PC-9 (cell line): Measurements from ENCODE around the gene MINDY1. TPM values are rescaled to one million over a fixed set of nuclear protein-coding genes. Genes with fewer than 3 reads are reported as not detected.

ENCODE experiments used
- BruUV-seq: library from RNA; stranded (reverse); fragments of 400-500 nt; replicated peaks from 2 replicates; lab custom pipeline; 2021; lab: Mats Ljungman, UMichigan
- CTCF ChIA-PET: fragments of 300-600 bp; sonication (Branson Sonifier 250); formaldehyde crosslinking; loops from one replicate; lab custom pipeline; 2022; ENCODE audit warnings: antibody characterized with exemption; lab: Charles Lee
- POLR2A ChIA-PET: fragments of 300-600 bp; sonication (Branson Sonifier 250); formaldehyde crosslinking; loops from one replicate; lab custom pipeline; 2022; ENCODE audit warnings: antibody characterized with exemption; ENCODE audit not compliant: unreplicated experiment; lab: Charles Lee
- DNase-seq, 2 experiments: peaks; one replicate each; pipeline versions ENCODE4 v3.0.0 to v3.0.0-alpha.2; 2015 to 2022; ENCODE audit warnings: mixed read lengths in 1 of 2
- H2AFZ ChIP-seq: fragments of 200-600 bp; sonication (generic); 2 replicates; pipeline ENCODE4 v1.8.1; 2017; ENCODE audit warnings: antibody characterized with exemption
- H3F3A ChIP-seq: fragments of 200-600 bp; sonication (generic); 2 replicates; pipeline ENCODE4 v1.8.1; 2017; ENCODE audit warnings: antibody characterized with exemption, mild to moderate bottlenecking, low read depth; ENCODE audit not compliant: insufficient read depth
- H3K27ac ChIP-seq: fragments of 200-600 bp; sonication (generic); 2 replicates; pipeline ENCODE4 v1.6.1; 2016; ENCODE audit warnings: mixed run types
- H3K27me3 ChIP-seq: fragments of 200-600 bp; sonication (generic); 2 replicates; pipeline ENCODE4 v1.6.1; 2016; ENCODE audit warnings: low read depth, mixed run types; ENCODE audit not compliant: insufficient read depth
- H3K36me3 ChIP-seq: fragments of 200-600 bp; sonication (generic); 2 replicates; pipeline ENCODE4 v1.6.1; 2016; ENCODE audit warnings: low read depth, mixed run types
- H3K4me1 ChIP-seq: fragments of 200-600 bp; sonication (generic); replicated peaks from 2 replicates; pipeline ENCODE4 v1.6.1; 2016; ENCODE audit warnings: mixed run types; ENCODE audit not compliant: insufficient read depth
- H3K4me2 ChIP-seq: fragments of 200-600 bp; sonication (generic); 2 replicates; pipeline ENCODE4 v1.6.1; 2017; ENCODE audit warnings: mixed run types
- H3K4me3 ChIP-seq: fragments of 200-600 bp; sonication (generic); 2 replicates; pipeline ENCODE4 v1.6.1; 2016; ENCODE audit warnings: mixed run types
- H3K79me2 ChIP-seq: fragments of 200-600 bp; sonication (generic); 2 replicates; pipeline ENCODE4 v1.6.1; 2017; ENCODE audit warnings: low read depth, mixed run types
- H3K9me2 ChIP-seq: fragments of 200-600 bp; sonication (generic); 2 replicates; pipeline ENCODE4 v1.8.1; 2017; ENCODE audit warnings: mild to moderate bottlenecking; ENCODE audit not compliant: insufficient read depth
- H3K9me3 ChIP-seq: fragments of 200-600 bp; sonication (generic); 2 replicates; pipeline ENCODE4 v1.8.1; 2016; ENCODE audit warnings: low read depth; ENCODE audit not compliant: insufficient read depth
- H4K20me1 ChIP-seq: fragments of 200-600 bp; sonication (generic); 2 replicates; pipeline ENCODE4 v1.8.1; 2017; ENCODE audit not compliant: insufficient read depth
- CTCF ChIP-seq: fragments of 200-600 bp; sonication (generic); conservative IDR thresholded peaks from 2 replicates; pipeline ENCODE4 v1.6.1; 2017; ENCODE audit warnings: mixed run types, antibody characterized with exemption, mild to moderate bottlenecking, moderate library complexity
- EZH2 ChIP-seq: fragments of 200-600 bp; sonication (generic); IDR thresholded peaks from 2 replicates; pipeline ENCODE4 v1.8.0; 2017; ENCODE audit warnings: antibody characterized with exemption, low read depth
- intact Hi-C: fragments of 100-400 bp; cut with micrococcal nuclease; formaldehyde crosslinking; loops from one replicate; pipeline ENCODE4 v1.10.0; 2022; ENCODE audit not compliant: unreplicated experiment
- total RNA-seq: library from RNA; stranded (reverse); gene quantifications from 2 replicates; pipeline ENCODE4 v1.2.3, GENCODE V29; 2021

Gene MINDY1
- total RNA-seq, 1 experiment from 2014 or later: 17.6 TPM

GRCh38 chr1:150995896-150996295 lies 10.8 kb downstream of the MINDY1 start:
- TF ChIP-seq EZH2 (no peak), CTCF (peak; percentile 97)
- no peak overlapping the region for H2AFZ ChIP-seq
- H3K36me3 ChIP-seq: no peaks in the 10 kb centered on the region
- H3K9me3 ChIP-seq: no peaks in the 10 kb centered on the region
- H3K4me1 ChIP-seq: 0 out of 2 replicates have a peak, but pooled peaks cover 5% of the 10 kb centered on the region
- no peaks in the 10 kb centered on the region for H4K20me1 ChIP-seq
- H3K27ac ChIP-seq: no peak overlapping the region
- POLR2A ChIA-PET: interaction anchor here (0.6 to 0.7 kb wide), 2 partner anchors 417 to 710 kb away, joined by 3 to 10 read pairs; partner anchors contain the start of gene MCL1
- H3K4me2 ChIP-seq: peak overlapping the region; percentile 17; the same call in 1 of the 2 replicates
- no peaks in the 10 kb centered on the region for H3K9me2 ChIP-seq
- no peaks in the 10 kb centered on the region for H3K79me2 ChIP-seq
- intact Hi-C loops: loop anchor here (1.0 to 10.0 kb wide), 3 partner anchors 17 to 434 kb away; no protein-coding TSS in a partner anchor
- H3K4me3 ChIP-seq: no peak overlapping the region
- DNase-seq: peak in 1 of 2 experiments; percentile 43
- BruUV-seq: no TSS peak
- peaks cover 9% of the 10 kb centered on the region; the same call in 1 of the 2 replicates for H3F3A ChIP-seq
- no peaks in the 10 kb centered on the region for H3K27me3 ChIP-seq
- CTCF ChIA-PET: interaction anchor here (0.6 to 1.8 kb wide), 5 partner anchors 14 to 63 kb away, joined by 3 to 15 read pairs (median 5); partner anchors contain the start of gene ANXA9

- H3K9me2 ChIP-seq: no peaks in the 10 kb centered on the region
- no peaks in the 10 kb centered on the region for H3K79me2 ChIP-seq
- TF ChIP-seq CTCF: no peak
- no peak for TF ChIP-seq EZH2
- H3K27ac ChIP-seq: no peak overlapping the region
- BruUV-seq: no TSS peak
- no peak overlapping the region for H3K4me2 ChIP-seq
- no peak overlapping the region for H3K4me3 ChIP-seq
- CTCF ChIA-PET: interaction anchor here (0.7 to 1.8 kb wide), 5 partner anchors 13 to 63 kb away, joined by 3 to 15 read pairs (median 3); partner anchors contain the start of gene ANXA9
- H3F3A ChIP-seq: peaks cover 9% of the 10 kb centered on the region; the same call in 1 of the 2 replicates
- no peaks in the 10 kb centered on the region for H3K36me3 ChIP-seq
- intact Hi-C loops: loop anchor here (1.0 to 10.0 kb wide), 3 partner anchors 16 to 433 kb away; no protein-coding TSS in a partner anchor
- no peaks in the 10 kb centered on the region for H3K9me3 ChIP-seq
- POLR2A ChIA-PET: interaction anchor here (0.6 kb wide), 2 partner anchors 160 to 709 kb away, joined by 3 to 6 read pairs; no protein-coding TSS in a partner anchor
- H4K20me1 ChIP-seq: no peaks in the 10 kb centered on the region
- no peaks in the 10 kb centered on the region for H3K27me3 ChIP-seq
- DNase-seq: no peak
- no peak overlapping the region for H2AFZ ChIP-seq
- H3K4me1 ChIP-seq: 0 out of 2 replicates have a peak, but pooled peaks cover 5% of the 10 kb centered on the region
Observed at GRCh38 chr1:150995460-150995859, 11.2 kb downstream of the MINDY1 start.

GRCh38 chr1:150994248-150994647 lies 12.5 kb downstream of the MINDY1 start:
- H3K9me2 ChIP-seq: no peaks in the 10 kb centered on the region
- H3K36me3 ChIP-seq: no peaks in the 10 kb centered on the region
- no TSS peak for BruUV-seq
- 0 out of 2 replicates have a peak, but pooled peaks cover 5% of the 10 kb centered on the region for H3K4me1 ChIP-seq
- no peak overlapping the region for H2AFZ ChIP-seq
- H3K4me3 ChIP-seq: no peak overlapping the region
- no peaks in the 10 kb centered on the region for H3K79me2 ChIP-seq
- no peak overlapping the region for H3K27ac ChIP-seq
- DNase-seq: no peak
- no peaks in the 10 kb centered on the region for H3K27me3 ChIP-seq
- intact Hi-C loops: loop anchor here (10.0 kb wide), 1 partner anchor 179 kb away; no protein-coding TSS in a partner anchor
- TF ChIP-seq CTCF: no peak
- TF ChIP-seq EZH2: no peak
- no peaks in the 10 kb centered on the region for H4K20me1 ChIP-seq
- H3K9me3 ChIP-seq: no peaks in the 10 kb centered on the region
- no peak overlapping the region for H3K4me2 ChIP-seq
- CTCF ChIA-PET: no interaction called here
- POLR2A ChIA-PET: interaction anchor here (0.7 kb wide), 1 partner anchor 18 kb away, joined by 6 read pairs; no protein-coding TSS in a partner anchor
- H3F3A ChIP-seq: peaks cover 9% of the 10 kb centered on the region; the same call in 1 of the 2 replicates
